Duodenal mucosa (tissue), 2 donors: ENCODE results near the gene ZFAND4.
"Not testable (repeated sequence)": the region's sequence is repeated elsewhere in the genome, so short reads cannot be mapped to it uniquely, and the experiment has no call there.

Experiments used
- H3K27ac ChIP-seq: one replicate; pipeline ENCODE4 v1.7.0; 2013; ENCODE audit warnings: low read depth, low read length
- H3K27me3 ChIP-seq, 2 donors: one replicate each; pipeline ENCODE4 v1.7.0; 2013; ENCODE audit warnings: low read length in 2 of 2, control low read depth in 1 of 2; ENCODE audit not compliant: insufficient read depth in 2 of 2, control insufficient read depth in 1 of 2
- H3K36me3 ChIP-seq, 2 donors: one replicate each; pipeline ENCODE4 v1.7.0; 2013; ENCODE audit warnings: low read length in 2 of 2, control low read depth in 1 of 2; ENCODE audit not compliant: insufficient read depth in 2 of 2, control insufficient read depth in 1 of 2
- H3K4me1 ChIP-seq, 2 donors: one replicate each; pipeline ENCODE4 v1.7.0; 2013; ENCODE audit warnings: low read length in 2 of 2, control low read depth in 1 of 2; ENCODE audit not compliant: insufficient read depth in 2 of 2, control insufficient read depth in 1 of 2
- H3K4me3 ChIP-seq, 2 donors: one replicate each; pipeline ENCODE4 v1.7.0; 2013; ENCODE audit warnings: low read length in 2 of 2, low read depth in 1 of 2
- H3K9ac ChIP-seq, 2 donors: one replicate each; pipeline ENCODE4 v1.7.0; 2013; ENCODE audit warnings: low read length in 2 of 2, low read depth in 1 of 2
- H3K9me3 ChIP-seq, 2 donors: one replicate each; pipeline ENCODE4 v1.7.0; 2013; ENCODE audit warnings: low read length in 2 of 2, control low read depth in 1 of 2; ENCODE audit not compliant: control insufficient read depth in 1 of 2

ZFAND4 gene

DNA sequence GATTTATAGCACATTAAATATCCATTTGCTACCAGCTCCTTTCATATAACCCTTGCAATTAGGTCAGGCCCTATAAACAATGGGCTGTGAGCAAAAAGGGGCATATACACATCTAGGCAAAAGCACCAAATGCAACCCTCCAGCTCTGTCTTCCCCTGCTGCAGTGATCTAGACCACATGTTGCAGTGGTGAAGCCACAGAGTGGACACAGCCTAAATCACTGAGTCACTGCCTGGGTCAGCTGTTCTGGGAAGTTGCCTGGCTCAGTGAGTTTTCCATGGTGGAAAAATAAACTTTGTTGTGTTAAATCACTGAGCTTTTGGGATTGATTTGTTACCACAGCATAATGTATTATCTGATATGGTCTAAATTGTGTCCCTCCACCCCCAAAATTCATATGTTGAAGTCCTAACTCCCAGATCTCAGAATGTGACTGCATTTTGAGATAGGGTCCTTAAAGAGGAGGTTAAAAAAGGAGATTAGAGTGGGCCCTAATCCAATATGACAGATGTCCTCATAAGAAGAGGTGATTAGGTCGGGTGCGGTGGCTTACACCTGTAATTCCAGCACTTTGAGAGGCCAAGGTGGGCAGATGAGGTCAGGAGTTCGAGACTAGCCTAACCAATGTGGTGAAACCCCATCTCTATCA is 70.4 kb downstream of the ZFAND4 start:
- Histone ChIP-seq H3K27ac (no peak overlapping the region), H3K9me3 (no peaks in the 10 kb centered on the region)

GRCh38 chr10:45601254-45601930 is 71.2 kb downstream of the ZFAND4 start:
- H3K27me3 ChIP-seq, H3K27ac ChIP-seq, H3K4me1 ChIP-seq, H3K9me3 ChIP-seq, H3K9ac ChIP-seq, H3K36me3 ChIP-seq, H3K4me3 ChIP-seq: not testable (repeated sequence)

More for the DNA sequence above, 70.4 kb downstream of the ZFAND4 start:
- no peak overlapping the region for H3K4me3 ChIP-seq
- no peaks in the 10 kb centered on the region for H3K36me3 ChIP-seq
- no peak overlapping the region for H3K9ac ChIP-seq
- peaks cover 0 to 6% of the 10 kb centered on the region in 2 donors for H3K4me1 ChIP-seq
- no peaks in the 10 kb centered on the region for H3K27me3 ChIP-seq

DNA sequence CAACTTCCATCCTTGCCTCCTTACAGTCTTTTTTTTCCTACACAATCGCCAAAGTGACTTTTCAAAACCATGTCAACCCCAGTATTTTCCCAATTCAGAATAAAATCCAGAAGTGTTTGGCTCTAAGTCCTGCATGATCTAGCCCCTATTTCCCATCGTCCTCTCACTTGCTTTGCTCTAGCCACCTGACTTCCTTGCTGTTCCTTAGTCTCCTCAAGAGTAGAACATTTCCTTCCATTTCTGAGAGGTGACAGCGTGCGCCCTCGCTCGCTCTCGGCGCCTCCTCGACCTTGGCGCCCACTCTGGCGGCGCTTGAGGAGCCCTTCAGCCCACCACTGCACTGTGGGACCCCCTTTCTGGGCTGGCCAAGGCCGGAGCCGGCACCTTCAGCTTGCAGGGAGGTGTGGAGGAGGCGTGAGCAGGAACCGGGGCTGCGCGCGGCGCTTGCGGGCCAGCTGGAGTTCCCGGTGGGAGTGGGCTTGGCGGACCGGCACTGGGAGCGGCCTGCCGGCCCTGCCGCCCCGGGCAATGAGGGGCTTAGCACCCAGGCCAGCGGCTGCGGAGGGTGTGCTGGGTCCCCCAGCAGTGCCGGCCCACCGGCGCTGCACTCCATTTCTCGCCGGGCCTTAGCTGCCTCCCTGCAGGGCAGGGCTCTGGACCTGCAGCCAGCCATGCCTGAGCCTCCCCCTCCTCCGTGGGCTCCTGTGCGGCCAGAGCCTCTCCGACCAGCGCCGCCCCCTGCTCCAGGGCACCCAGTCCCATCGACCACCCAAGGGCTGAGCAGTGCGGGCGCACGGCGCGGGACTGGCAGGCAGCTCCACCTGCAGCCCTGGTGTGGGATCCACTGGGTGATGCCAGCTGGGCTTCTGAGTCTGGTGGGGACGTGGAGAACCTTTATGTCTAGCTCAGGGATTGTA is 72.0 kb downstream of the ZFAND4 start:
- not testable (repeated sequence) for H3K4me1 ChIP-seq, H3K9ac ChIP-seq, H3K36me3 ChIP-seq, H3K27me3 ChIP-seq, H3K9me3 ChIP-seq, H3K27ac ChIP-seq
- H3K4me3 ChIP-seq: peak overlapping the region in 1 of 2 donors; percentile 38

GRCh38 chr10:45599646-45600045 is 72.9 kb downstream of the ZFAND4 start:
- H3K27me3 ChIP-seq: no peaks in the 10 kb centered on the region
- no peak overlapping the region for H3K27ac ChIP-seq
- H3K36me3 ChIP-seq: no peaks in the 10 kb centered on the region
- H3K4me3 ChIP-seq: no peak overlapping the region
- no peak overlapping the region for H3K9ac ChIP-seq
- H3K4me1 ChIP-seq: peaks cover 0 to 6% of the 10 kb centered on the region in 2 donors
- no peaks in the 10 kb centered on the region for H3K9me3 ChIP-seq

DNA sequence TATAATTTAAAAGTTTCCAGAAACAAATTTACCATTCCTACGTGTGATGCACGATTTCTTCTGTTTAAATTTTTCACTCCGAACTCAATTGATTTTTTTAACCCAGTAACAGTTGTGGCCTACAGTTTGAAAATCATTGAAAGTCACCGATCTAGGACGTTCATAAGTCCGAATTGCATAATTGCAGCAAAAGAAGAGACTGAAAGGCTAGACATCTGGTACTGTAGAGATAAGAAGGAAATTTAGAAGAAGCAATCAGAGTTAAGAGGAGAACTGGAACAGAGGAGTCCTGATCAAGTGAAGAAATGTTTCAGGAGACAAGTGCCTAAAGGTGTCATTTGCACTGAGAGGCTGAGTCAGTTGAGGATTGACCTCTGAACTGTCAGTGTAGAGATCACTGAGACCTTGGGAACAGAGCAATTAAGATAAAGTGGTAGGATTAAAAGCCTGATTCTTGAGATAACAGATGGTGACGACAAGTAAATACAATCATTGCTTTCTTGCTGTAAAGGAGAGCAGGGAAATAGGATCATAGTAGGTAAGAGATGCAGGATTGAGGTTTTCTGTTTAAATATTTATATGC is 73.5 kb downstream of the ZFAND4 start:
- H3K9ac ChIP-seq: no peak overlapping the region
- no peak overlapping the region for H3K27ac ChIP-seq
- no peaks in the 10 kb centered on the region for H3K9me3 ChIP-seq
- H3K36me3 ChIP-seq: no peaks in the 10 kb centered on the region
- H3K4me3 ChIP-seq: no peak overlapping the region
- peaks cover under 1 to 6% of the 10 kb centered on the region in 2 donors for H3K4me1 ChIP-seq
- H3K27me3 ChIP-seq: no peaks in the 10 kb centered on the region

GRCh38 chr10:45596526-45596925 is 76.0 kb downstream of the ZFAND4 start:
- Histone ChIP-seq H3K27ac (no peak overlapping the region), H3K4me1 (peaks cover 16 to 23% of the 10 kb centered on the region in 2 donors), H3K9me3 (no peaks in the 10 kb centered on the region), H3K36me3 (no peaks in the 10 kb centered on the region), H3K4me3 (no peak overlapping the region), H3K9ac (no peak overlapping the region), H3K27me3 (no peaks in the 10 kb centered on the region)

DNA sequence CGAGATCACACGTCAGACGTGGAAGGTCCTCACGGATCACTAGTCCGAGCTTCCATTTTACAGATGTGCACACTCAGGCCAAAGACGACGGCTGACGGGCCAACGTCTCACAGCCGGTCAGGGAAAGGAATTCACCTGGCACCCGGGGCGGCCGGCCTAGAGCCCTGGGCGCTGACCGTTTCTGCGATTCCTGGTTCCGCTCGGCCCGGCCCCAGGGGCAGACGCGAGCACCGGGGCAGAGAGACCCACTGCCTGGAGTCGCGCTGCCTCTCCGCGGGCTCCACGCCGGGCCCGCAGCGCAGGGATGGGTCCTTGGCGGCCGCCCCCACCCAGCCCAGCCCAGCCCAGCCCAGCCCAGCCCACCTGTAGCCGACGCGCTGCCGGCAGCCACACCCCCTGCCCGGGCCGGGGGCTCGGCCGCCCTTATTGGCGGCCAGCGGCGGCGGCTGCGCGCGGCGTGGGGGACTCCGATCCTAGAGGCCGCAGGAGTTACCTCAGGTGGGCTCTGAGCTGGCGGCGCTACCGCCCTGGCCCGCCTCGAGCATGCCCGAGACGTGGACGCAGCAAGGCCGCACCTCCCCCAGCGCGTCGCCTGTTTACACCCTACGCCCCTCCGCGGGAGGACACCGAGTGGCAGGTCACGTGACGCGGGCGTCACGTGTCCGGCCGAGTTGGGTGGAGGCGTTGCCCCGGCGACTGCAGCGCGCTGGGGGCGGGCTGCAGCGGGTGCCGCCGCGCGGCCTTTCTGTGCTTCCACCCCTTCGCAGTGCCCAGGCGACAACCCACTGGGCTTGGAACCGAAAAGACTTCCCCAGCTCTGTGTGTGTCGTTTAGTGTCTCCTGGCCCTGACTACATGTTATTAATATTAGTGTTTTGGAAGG is 78.1 kb downstream of the ZFAND4 start:
- Histone ChIP-seq H3K9ac (peak overlapping the region; percentile 76 to 86), H3K4me3 (peak overlapping the region; percentile 88 to 97), H3K36me3 (peaks cover 0 to 9% of the 10 kb centered on the region in 2 donors), H3K9me3 (no peaks in the 10 kb centered on the region), H3K27ac (peak overlapping the region; percentile 39), H3K4me1 (peaks cover 16 to 22% of the 10 kb centered on the region in 2 donors), H3K27me3 (no peaks in the 10 kb centered on the region)

DNA sequence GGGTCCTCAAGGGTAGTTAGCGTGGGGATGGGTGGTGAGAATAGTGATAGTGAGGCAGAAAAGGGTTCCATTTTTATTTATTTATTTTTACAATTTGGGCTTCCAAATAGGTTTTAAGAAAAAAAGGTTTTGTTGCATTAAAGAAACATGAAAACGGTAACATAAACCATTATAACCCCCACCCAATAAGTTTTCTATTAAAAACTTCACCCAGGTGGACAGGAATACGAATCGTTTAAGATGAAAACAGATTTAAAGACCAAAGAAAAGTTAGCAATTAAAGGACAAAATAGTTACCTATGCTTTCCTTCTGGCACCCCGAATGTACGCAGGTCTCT is 78.7 kb downstream of the ZFAND4 start:
- peak overlapping the region; percentile 88 to 97 for H3K4me3 ChIP-seq

DNA sequence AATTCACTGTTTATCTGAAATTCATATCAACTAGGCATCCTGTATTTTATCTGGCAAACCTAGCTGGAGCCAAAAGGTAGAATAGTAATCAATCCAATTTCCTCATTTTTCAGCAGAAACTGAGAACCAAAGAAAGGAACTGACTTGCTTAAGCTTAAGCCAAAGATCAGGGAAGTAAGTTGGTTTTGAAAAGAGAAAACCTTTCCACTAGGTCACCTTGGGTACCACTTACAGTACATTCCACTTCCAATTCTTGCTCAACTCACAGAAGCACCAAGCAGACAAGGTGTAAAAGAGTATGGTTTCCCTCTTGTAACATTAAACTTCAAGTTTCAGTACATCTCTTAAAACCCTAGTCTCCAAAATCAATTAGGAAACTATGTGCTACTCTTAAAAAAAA is 79.6 kb downstream of the ZFAND4 start:
- H3K36me3 ChIP-seq: peaks cover 0 to 9% of the 10 kb centered on the region in 2 donors
- peak overlapping the region in 1 of 2 donors; percentile 24 for H3K9ac ChIP-seq
- peak overlapping the region; percentile 88 to 97 for H3K4me3 ChIP-seq
- H3K9me3 ChIP-seq: no peaks in the 10 kb centered on the region
- H3K4me1 ChIP-seq: peaks cover 16% of the 10 kb centered on the region in 2 donors
- H3K27me3 ChIP-seq: no peaks in the 10 kb centered on the region
- H3K27ac ChIP-seq: no peak overlapping the region

More for the DNA sequence above, 78.7 kb downstream of the ZFAND4 start:
- no peaks in the 10 kb centered on the region for H3K27me3 ChIP-seq
- H3K9ac ChIP-seq: peak overlapping the region; percentile 76 to 86
- peaks cover 16% of the 10 kb centered on the region in 2 donors for H3K4me1 ChIP-seq
- peaks cover 0 to 9% of the 10 kb centered on the region in 2 donors for H3K36me3 ChIP-seq
- no peaks in the 10 kb centered on the region for H3K9me3 ChIP-seq
- H3K27ac ChIP-seq: no peak overlapping the region
